ENCODE results near the gene GRIFIN.

- no peak for TF ChIP-seq CTCF (IDR thresholded peaks at IDR 0.05; ENCODE audit: low read length)
- no peak for TF ChIP-seq EZH2phosphoT487 (IDR thresholded peaks at IDR 0.05; ENCODE audit: low read length)
Observed at GRCh38 chr7:2438775-2439174, 37.4 kb downstream of the GRIFIN start.
